Measurements from ENCODE around the gene SPATA18. TPM values are rescaled to one million over a fixed set of nuclear protein-coding genes. Genes with fewer than 3 reads are reported as not detected.

SPATA18 gene
- total and polyA plus RNA-seq, 9 of the 15 experiments (the other 6 are each of a cell fraction or from before 2014, with no cell fraction given), result 0.09 TPM; not detected in 8

DNA sequence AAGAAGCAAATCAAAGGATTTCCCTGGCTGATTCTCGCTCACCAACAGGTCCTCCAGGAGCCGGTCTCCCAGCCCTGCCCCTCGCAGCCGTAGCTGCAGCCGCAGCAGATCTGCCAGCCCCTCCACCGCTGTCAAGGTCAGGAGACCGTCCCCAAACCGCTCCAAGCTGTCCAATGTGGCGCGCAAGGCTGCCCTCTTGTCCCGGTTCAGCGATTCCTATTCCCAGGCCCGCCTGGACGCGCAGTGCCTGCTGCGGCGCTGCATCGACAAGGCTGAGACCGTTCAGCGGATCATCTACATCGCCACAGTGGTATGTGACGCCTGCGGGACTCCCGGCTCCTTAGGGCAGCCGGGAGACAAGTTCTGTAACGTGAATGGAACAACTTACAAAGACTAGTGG is 25.6 kb downstream of the SPATA18 start:
- ATAC-seq, result peak; percentile 42; the same call in 2 of the 3 replicates

DNA sequence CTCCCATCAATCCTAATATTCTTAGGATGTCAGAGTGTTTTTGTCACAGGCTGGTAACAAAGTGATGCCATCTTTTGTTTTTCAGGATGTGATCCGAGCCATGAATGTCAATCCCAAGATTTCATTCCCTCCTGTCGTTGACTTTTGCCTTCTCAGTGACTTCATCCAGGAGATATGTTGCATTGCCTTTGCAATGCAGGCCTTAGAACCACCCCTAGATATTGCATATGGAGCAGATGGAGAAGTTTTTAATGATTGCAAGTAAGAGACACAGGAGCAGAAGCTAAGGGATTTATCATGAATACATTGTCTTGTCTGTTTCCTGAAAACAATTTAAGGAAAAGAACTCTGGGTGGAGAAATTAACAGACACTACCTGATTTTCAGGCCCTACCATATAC is 28.6 kb downstream of the SPATA18 start:
- no peak overlapping the region for H3K9ac ChIP-seq (ENCODE audit: insufficient read depth in 1 of 2, low read depth in 2 of 2, low read length in 2 of 2)
- H3K4me1 ChIP-seq (replicated peaks in 1 of 2; ENCODE audit: control insufficient read depth in 2 of 2, insufficient read depth in 2 of 2, low read length in 2 of 2), result no peaks in the 10 kb centered on the region
- peaks cover 5 to 8% of the 10 kb centered on the region in 2 experiments; a peak in 1 of 5 replicates for H3K27me3 ChIP-seq (ENCODE audit: control insufficient read depth in 2 of 2, insufficient read depth in 2 of 2, low read length in 2 of 2)
- H3K4me2 ChIP-seq (ENCODE audit: insufficient read depth, low read length), result no peak overlapping the region
- ChIA-PET POLR2A (no interaction called here), CTCF (ENCODE audit: low intra/inter-chr PET ratio) (no interaction called here)
- FAIRE-seq, result no peak
- no peaks in the 10 kb centered on the region for H3K36me3 ChIP-seq (ENCODE audit: control insufficient read depth, insufficient read depth, low read length)
- H3K4me3 ChIP-seq, result no peak overlapping the region
- H2AFZ ChIP-seq (ENCODE audit: low read depth, low read length), result no peak overlapping the region
- no peaks in the 10 kb centered on the region for H3K79me2 ChIP-seq (ENCODE audit: control insufficient read depth, insufficient read depth, low read length)
- H3K27ac ChIP-seq (ENCODE audit: extremely low read depth, low read depth, low read length), result no peak overlapping the region
- in situ Hi-C loops (cut with MboI) (no loop called here), intact Hi-C loops (cut with micrococcal nuclease) (loop anchor here (10.0 kb wide), 1 partner anchor 255 kb away; no protein-coding TSS in a partner anchor)
- DNase-seq (ENCODE audit: extremely low read depth in 1 of 4, low spot score in 3 of 4), result no peak
- 0% methylated on average over 2 of the region's 2 CpGs for WGBS (ENCODE audit: insufficient coverage, low coverage, missing lambda C conversion rate)
- no peaks in the 10 kb centered on the region for H4K20me1 ChIP-seq (replicated peaks; ENCODE audit: control insufficient read depth, insufficient read depth, low read length)
- no peaks in the 10 kb centered on the region for H3K9me1 ChIP-seq (ENCODE audit: control insufficient read depth, insufficient read depth, low read length)
- no TSS peak for BruUV-seq (replicated peaks)
- no peak for ATAC-seq
- H3K9me3 ChIP-seq (replicated peaks; ENCODE audit: control insufficient read depth, insufficient read depth, low read depth, low read length), result no peaks in the 10 kb centered on the region
- TF ChIP-seq SPI1 (IDR thresholded peaks at IDR 0.05; ENCODE audit: borderline replicate concordance, low read depth, low read length) (no peak), JUN (IDR thresholded peaks at IDR 0.05; ENCODE audit: borderline replicate concordance, low read depth, low read length) (no peak), JUN (CRISPR knock-in tag; IDR thresholded peaks at IDR 0.05; ENCODE audit: borderline replicate concordance) (no peak), ZNF444 (CRISPR knock-in tag; IDR thresholded peaks at IDR 0.05) (no peak), GATAD2B (IDR thresholded peaks at IDR 0.05; ENCODE audit: borderline replicate concordance) (no peak)
- TF ChIP-seq, protein P1, sequence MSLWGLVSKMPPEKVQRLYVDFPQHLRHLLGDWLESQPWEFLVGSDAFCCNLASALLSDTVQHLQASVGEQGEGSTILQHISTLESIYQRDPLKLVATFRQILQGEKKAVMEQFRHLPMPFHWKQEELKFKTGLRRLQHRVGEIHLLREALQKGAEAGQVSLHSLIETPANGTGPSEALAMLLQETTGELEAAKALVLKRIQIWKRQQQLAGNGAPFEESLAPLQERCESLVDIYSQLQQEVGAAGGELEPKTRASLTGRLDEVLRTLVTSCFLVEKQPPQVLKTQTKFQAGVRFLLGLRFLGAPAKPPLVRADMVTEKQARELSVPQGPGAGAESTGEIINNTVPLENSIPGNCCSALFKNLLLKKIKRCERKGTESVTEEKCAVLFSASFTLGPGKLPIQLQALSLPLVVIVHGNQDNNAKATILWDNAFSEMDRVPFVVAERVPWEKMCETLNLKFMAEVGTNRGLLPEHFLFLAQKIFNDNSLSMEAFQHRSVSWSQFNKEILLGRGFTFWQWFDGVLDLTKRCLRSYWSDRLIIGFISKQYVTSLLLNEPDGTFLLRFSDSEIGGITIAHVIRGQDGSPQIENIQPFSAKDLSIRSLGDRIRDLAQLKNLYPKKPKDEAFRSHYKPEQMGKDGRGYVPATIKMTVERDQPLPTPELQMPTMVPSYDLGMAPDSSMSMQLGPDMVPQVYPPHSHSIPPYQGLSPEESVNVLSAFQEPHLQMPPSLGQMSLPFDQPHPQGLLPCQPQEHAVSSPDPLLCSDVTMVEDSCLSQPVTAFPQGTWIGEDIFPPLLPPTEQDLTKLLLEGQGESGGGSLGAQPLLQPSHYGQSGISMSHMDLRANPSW (CRISPR knock-in tag; IDR thresholded peaks at IDR 0.05), result no peak

More for the DNA sequence above, 25.6 kb downstream of the SPATA18 start:
- H3K4me3 ChIP-seq, result no peak overlapping the region
- H3K79me2 ChIP-seq (ENCODE audit: control insufficient read depth, insufficient read depth, low read length), result no peaks in the 10 kb centered on the region
- no peaks in the 10 kb centered on the region for H3K4me1 ChIP-seq (replicated peaks in 1 of 2; ENCODE audit: control insufficient read depth in 2 of 2, insufficient read depth in 2 of 2, low read length in 2 of 2)
- H3K27ac ChIP-seq (ENCODE audit: extremely low read depth, low read depth, low read length), result no peak overlapping the region
- H3K9ac ChIP-seq (ENCODE audit: insufficient read depth in 1 of 2, low read depth in 2 of 2, low read length in 2 of 2), result no peak overlapping the region
- BruUV-seq (replicated peaks), result no TSS peak
- ChIA-PET POLR2A (no interaction called here), CTCF (ENCODE audit: low intra/inter-chr PET ratio) (no interaction called here)
- 0% methylated on average over 22 of the region's 26 CpGs for WGBS (ENCODE audit: insufficient coverage, low coverage, missing lambda C conversion rate)
- FAIRE-seq (no peak), DNase-seq (ENCODE audit: extremely low read depth in 1 of 4, low spot score in 3 of 4) (no peak)
- H3K36me3 ChIP-seq (ENCODE audit: control insufficient read depth, insufficient read depth, low read length), result no peaks in the 10 kb centered on the region
- H3K9me3 ChIP-seq (replicated peaks; ENCODE audit: control insufficient read depth, insufficient read depth, low read depth, low read length), result no peaks in the 10 kb centered on the region
- intact Hi-C loops (cut with micrococcal nuclease) (loop anchor here (10.0 kb wide), 1 partner anchor 258 kb away; no protein-coding TSS in a partner anchor), in situ Hi-C loops (cut with MboI) (no loop called here)
- H3K9me1 ChIP-seq (ENCODE audit: control insufficient read depth, insufficient read depth, low read length), result no peaks in the 10 kb centered on the region
- peaks cover 5 to 8% of the 10 kb centered on the region in 2 experiments; a peak in 1 of 5 replicates for H3K27me3 ChIP-seq (ENCODE audit: control insufficient read depth in 2 of 2, insufficient read depth in 2 of 2, low read length in 2 of 2)
- H4K20me1 ChIP-seq (replicated peaks; ENCODE audit: control insufficient read depth, insufficient read depth, low read length), result no peaks in the 10 kb centered on the region
- H2AFZ ChIP-seq (ENCODE audit: low read depth, low read length), result no peak overlapping the region
- TF ChIP-seq MIER1 (IDR thresholded peaks at IDR 0.05; ENCODE audit: low read depth) (no peak), ZNF384 (IDR thresholded peaks at IDR 0.05; ENCODE audit: low read depth, low read length) (no peak), TAL1 (IDR thresholded peaks at IDR 0.05) (no peak)
- TF ChIP-seq, protein P2, sequence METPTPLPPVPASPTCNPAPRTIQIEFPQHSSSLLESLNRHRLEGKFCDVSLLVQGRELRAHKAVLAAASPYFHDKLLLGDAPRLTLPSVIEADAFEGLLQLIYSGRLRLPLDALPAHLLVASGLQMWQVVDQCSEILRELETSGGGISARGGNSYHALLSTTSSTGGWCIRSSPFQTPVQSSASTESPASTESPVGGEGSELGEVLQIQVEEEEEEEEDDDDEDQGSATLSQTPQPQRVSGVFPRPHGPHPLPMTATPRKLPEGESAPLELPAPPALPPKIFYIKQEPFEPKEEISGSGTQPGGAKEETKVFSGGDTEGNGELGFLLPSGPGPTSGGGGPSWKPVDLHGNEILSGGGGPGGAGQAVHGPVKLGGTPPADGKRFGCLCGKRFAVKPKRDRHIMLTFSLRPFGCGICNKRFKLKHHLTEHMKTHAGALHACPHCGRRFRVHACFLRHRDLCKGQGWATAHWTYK (CRISPR knock-in tag; IDR thresholded peaks at IDR 0.05), result no peak
- no peak overlapping the region for H3K4me2 ChIP-seq (ENCODE audit: insufficient read depth, low read length)

Data from K562 (cell line).